Left ventricle myocardium superior (tissue), 1 donor: ENCODE measurements around the gene PLD6. TPM values are rescaled to one million over a fixed set of nuclear protein-coding genes. Genes with fewer than 3 reads are reported as not detected.

ENCODE experiments used
- ATAC-seq: fragments of 200-7000 bp; cut with Tn5 transposase; one replicate; pipeline ENCODE4 v1.9.1; 2020; ENCODE audit warnings: mild to moderate bottlenecking, moderate library complexity
- DNase-seq: peaks from one replicate; pipeline ENCODE4 v3.0.0-alpha.2; 2020
- intact Hi-C: fragments of 100-400 bp; cut with micrococcal nuclease; formaldehyde crosslinking; loops from one replicate; pipeline ENCODE4 v1.11.0; 2022
- total RNA-seq: library from RNA; stranded (reverse); fragmentation: NEBNext Ultra II Directional; extraction: Animal tissue kit (Norgen Biotek cat#: 25700); gene quantifications from one replicate; pipeline ENCODE4 v1.2.1, GENCODE V29; 2021
- donor health status: DM: no; HTN: yes; CAD: no; lungs with severe emphysema.

The PLD6 gene
- total RNA-seq, 1 donor from 2014 or later: 11.5 TPM

GRCh38 chr17:17228521-17229279 is 22.6 kb upstream of the PLD6 start:
- peak; percentile 53 for DNase-seq
- intact Hi-C loops: no loop called here
- ATAC-seq: peak; percentile 39

- intact Hi-C loops: no loop called here
- peak; percentile 79 for DNase-seq
- ATAC-seq: peak; percentile 93
Observed at GRCh38 chr17:17227608-17228520, 21.7 kb upstream of the PLD6 start.

GRCh38 chr17:17226451-17227265 is 20.5 kb upstream of the PLD6 start:
- intact Hi-C loops: no loop called here
- ATAC-seq: no peak
- no peak for DNase-seq

- no peak for DNase-seq
Observed at GRCh38 chr17:17225901-17226300, 19.8 kb upstream of the PLD6 start.

GRCh38 chr17:17224137-17224536 is 18.0 kb upstream of the PLD6 start:
- ATAC-seq: no peak
- intact Hi-C loops: no loop called here
- DNase-seq: no peak

More at GRCh38 chr17:17225901-17226300, 19.8 kb upstream of the PLD6 start:
- no peak for ATAC-seq
- intact Hi-C loops: no loop called here

- no peak for DNase-seq
- intact Hi-C loops: no loop called here
- no peak for ATAC-seq
Observed at GRCh38 chr17:17223736-17224135, 17.6 kb upstream of the PLD6 start.

- no peak for ATAC-seq
- DNase-seq: peak; percentile 25
- intact Hi-C loops: no loop called here
Observed at GRCh38 chr17:17221329-17221728, 15.2 kb upstream of the PLD6 start.

GRCh38 chr17:17220529-17220928 is 14.4 kb upstream of the PLD6 start:
- no peak for ATAC-seq
- DNase-seq: no peak
- intact Hi-C loops: no loop called here

GRCh38 chr17:17217995-17218394 is 11.9 kb upstream of the PLD6 start:
- ATAC-seq (no peak), DNase-seq (no peak)
- intact Hi-C loops: no loop called here

GRCh38 chr17:17216776-17217175 is 10.6 kb upstream of the PLD6 start:
- intact Hi-C loops: no loop called here
- no peak for ATAC-seq

GRCh38 chr17:17216236-17216635 is 10.1 kb upstream of the PLD6 start:
- no peak for ATAC-seq
- DNase-seq: no peak
- intact Hi-C loops: no loop called here

More at GRCh38 chr17:17216776-17217175, 10.6 kb upstream of the PLD6 start:
- DNase-seq: no peak

GRCh38 chr17:17215575-17215974 is 9.4 kb upstream of the PLD6 start:
- intact Hi-C loops: no loop called here
- DNase-seq (no peak), ATAC-seq (no peak)

GRCh38 chr17:17214646-17215436 is 8.7 kb upstream of the PLD6 start:
- intact Hi-C loops: no loop called here
- no peak for DNase-seq
- ATAC-seq: no peak

GRCh38 chr17:17213775-17214174 is 7.6 kb upstream of the PLD6 start:
- intact Hi-C loops: no loop called here
- ATAC-seq: peak; percentile 32

GRCh38 chr17:17207998-17208397 is 1.9 kb upstream of the PLD6 start:
- intact Hi-C loops: no loop called here
- DNase-seq (no peak), ATAC-seq (no peak)

More at GRCh38 chr17:17213775-17214174, 7.6 kb upstream of the PLD6 start:
- no peak for DNase-seq

GRCh38 chr17:17206913-17207335 is 791 bp upstream of the PLD6 start:
- DNase-seq (no peak), ATAC-seq (peak; percentile 3)
- intact Hi-C loops: no loop called here

GRCh38 chr17:17205368-17206123 is 587 bp downstream of the PLD6 start:
- peak; percentile 70 for DNase-seq
- intact Hi-C loops: no loop called here
- ATAC-seq: peak; percentile 49
